HCT116 (cell line): Measurements from ENCODE around the gene MYO16. TPM values are rescaled to one million over a fixed set of nuclear protein-coding genes. Genes with fewer than 3 reads are reported as not detected.

Experiments
- ATAC-seq: fragments of 200-7000 bp; cut with Tn5 transposase; 2 replicates; pipeline ENCODE4 v1.9.1; 2020; ENCODE audit warnings: mild to moderate bottlenecking, moderate library complexity
- BruUV-seq: library from RNA; stranded (reverse); fragments of 400-500 nt; replicated peaks from 2 replicates; lab custom pipeline; 2021; lab: Mats Ljungman, UMichigan
- CTCF ChIA-PET: fragments of 300-600 bp; sonication (Branson Sonifier 250); formaldehyde crosslinking; loops from one replicate; lab custom pipeline; 2021; ENCODE audit warnings: antibody characterized with exemption; lab: Charles Lee
- POLR2A ChIA-PET: fragments of 300-600, 350-600 bp; sonication (Branson Sonifier 250); formaldehyde crosslinking; loops from one replicate; lab custom pipeline; 2021; ENCODE audit warnings: antibody characterized with exemption; lab: Charles Lee
- RAD21 ChIA-PET, 2 experiments: fragments of 300-600 bp; sonication (Branson Sonifier 250); formaldehyde crosslinking; loops; one replicate each; lab custom pipeline; 2023; ENCODE audit warnings: low total read pairs in 2 of 2; ENCODE audit not compliant: uncharacterized antibody in 2 of 2, unreplicated experiment in 2 of 2, low non-redundant PET in 1 of 2; lab: Charles Lee
- DNase-seq: peaks from one replicate; pipeline ENCODE4 v3.0.0-alpha.2; 2010; ENCODE audit warnings: low read depth, low spot score
- H2AFZ ChIP-seq: fragments of 200-600 bp; shearing (Covaris generic), sonication (generic); 2 replicates; pipeline ENCODE4 v1.6.1; 2017; ENCODE audit warnings: low read depth, mixed run types, mixed read lengths, antibody characterized with exemption, low read length; ENCODE audit not compliant: poor library complexity, severe bottlenecking
- H3K27ac ChIP-seq: 2 replicates; pipeline ENCODE4 v1.5.1; 2012; ENCODE audit warnings: low read depth, low read length
- H3K27me3 ChIP-seq: fragments of 200-600 bp; sonication (generic); 2 replicates; pipeline ENCODE4 v1.6.1; 2016; ENCODE audit warnings: mixed run types, low read length, mixed read lengths; ENCODE audit not compliant: insufficient read depth
- H3K36me3 ChIP-seq, 2 experiments: fragments of 200-500 bp in 1 of 2; fragments of 200-600 bp in 1 of 2; sonication (Bioruptor generic) in 1 of 2; sonication (generic) in 1 of 2; 2 replicates each; pipeline versions ENCODE4 v1.5.1 to v1.6.1; 2014 to 2016; ENCODE audit warnings: low read length in 2 of 2, inconsistent platforms in 1 of 2, mixed read lengths in 1 of 2, mixed run types in 1 of 2; ENCODE audit not compliant: insufficient read depth in 2 of 2, control insufficient read depth in 1 of 2
- H3K4me1 ChIP-seq, 2 experiments: fragments of 200-600 bp in 1 of 2; sonication (generic) in 1 of 2; 2 replicates each; pipeline versions ENCODE4 v1.5.1 to v1.6.1; 2012 to 2017; ENCODE audit warnings: low read length in 2 of 2, inconsistent platforms in 1 of 2, mild to moderate bottlenecking in 1 of 2, mixed read lengths in 1 of 2, mixed run types in 1 of 2, moderate library complexity in 1 of 2; ENCODE audit not compliant: insufficient read depth in 2 of 2, control insufficient read depth in 1 of 2
- H3K4me2 ChIP-seq: fragments of 200-600 bp; sonication (generic); 2 replicates; pipeline ENCODE4 v1.6.1; 2017; ENCODE audit warnings: mixed run types, low read length, mixed read lengths
- H3K4me3 ChIP-seq, 2 experiments: fragments of 200-600 bp in 1 of 2; sonication (generic) in 1 of 2; replicated peaks in 1 of 2; 2 replicates each; pipeline ENCODE4 v1.5.1; 2011 to 2016; ENCODE audit warnings: low read length in 2 of 2, control low read depth in 1 of 2, low read depth in 1 of 2, mild to moderate bottlenecking in 1 of 2, mixed read lengths in 1 of 2, mixed run types in 1 of 2
- H3K79me2 ChIP-seq: fragments of 200-600 bp; sonication (generic); 2 replicates; pipeline ENCODE4 v1.6.1; 2017; ENCODE audit warnings: mild to moderate bottlenecking, mixed run types, low read length, moderate library complexity, mixed read lengths; ENCODE audit not compliant: insufficient read depth
- H3K9ac ChIP-seq: fragments of 200-600 bp; sonication (generic); 2 replicates; pipeline ENCODE4 v1.6.1; 2016; ENCODE audit warnings: low read length, mixed read lengths
- H3K9me2 ChIP-seq: fragments of 200-600 bp; sonication (generic), shearing (Covaris generic); 2 replicates; pipeline ENCODE4 v1.6.1; 2017; ENCODE audit warnings: mixed run types, mild to moderate bottlenecking, moderate library complexity; ENCODE audit not compliant: insufficient read depth
- H3K9me3 ChIP-seq, 2 experiments: fragments of 200-500 bp in 1 of 2; fragments of 200-600 bp in 1 of 2; sonication (Bioruptor generic) in 1 of 2; sonication (generic) in 1 of 2; 2 replicates each; pipeline ENCODE4 v1.6.1; 2014 to 2017; ENCODE audit warnings: low read length in 2 of 2, mixed read lengths in 2 of 2, inconsistent platforms in 1 of 2, low read depth in 1 of 2, mild to moderate bottlenecking in 1 of 2, mixed run types in 1 of 2, moderate library complexity in 1 of 2; ENCODE audit not compliant: control insufficient read depth in 1 of 2, insufficient read depth in 1 of 2
- H4K20me1 ChIP-seq: fragments of 200-600 bp; sonication (generic), shearing (Covaris generic); 2 replicates; pipeline ENCODE4 v1.6.1; 2017; ENCODE audit warnings: mixed run types, mild to moderate bottlenecking, moderate library complexity; ENCODE audit not compliant: insufficient read depth
- CBX3 ChIP-seq: IDR thresholded peaks from 2 replicates; pipeline ENCODE4 v1.6.1; 2012; ENCODE audit warnings: low read depth
- ELF1 ChIP-seq: IDR thresholded peaks from 2 replicates; pipeline ENCODE4 v1.6.1; 2012; ENCODE audit warnings: low read depth, borderline replicate concordance
- EZH2phosphoT487 ChIP-seq: fragments of 200-600 bp; IDR thresholded peaks from 2 replicates; pipeline ENCODE4 v1.6.1; 2018; ENCODE audit warnings: antibody characterized with exemption, borderline replicate concordance
- JUND ChIP-seq: IDR thresholded peaks from 2 replicates; pipeline ENCODE4 v1.6.1; 2012
- POLR2A ChIP-seq: IDR thresholded peaks from 2 replicates; pipeline ENCODE4 v1.7.0; 2011; ENCODE audit warnings: borderline replicate concordance; ENCODE audit not compliant: insufficient read depth, insufficient read length; ENCODE audit errors: extremely low read depth
- POLR2AphosphoS5 ChIP-seq: IDR thresholded peaks from 2 replicates; pipeline ENCODE4 v1.6.1; 2011; ENCODE audit warnings: mild to moderate bottlenecking, low read depth, low read length, moderate library complexity
- SP1 ChIP-seq: IDR thresholded peaks from 2 replicates; pipeline ENCODE4 v1.6.1; 2012; ENCODE audit warnings: low read depth
- SRF ChIP-seq: IDR thresholded peaks from 2 replicates; pipeline ENCODE4 v1.6.1; 2012; ENCODE audit warnings: low read depth
- TCF7L2 ChIP-seq: IDR thresholded peaks from 2 replicates; pipeline ENCODE4 v1.7.0; 2011; ENCODE audit warnings: borderline replicate concordance, inconsistent platforms; ENCODE audit not compliant: insufficient read depth, insufficient read length; ENCODE audit errors: extremely low read depth
- ZFX ChIP-seq: fragments of 450-650 bp; IDR thresholded peaks from 2 replicates; pipeline ENCODE4 v1.6.1; 2017
- ZNF274 ChIP-seq: fragments of 200-500 bp; sonication (Bioruptor generic); IDR thresholded peaks from 2 replicates; pipeline ENCODE4 v1.6.1; 2014; ENCODE audit warnings: mild to moderate bottlenecking, low read depth, low read length, inconsistent platforms
- intact Hi-C: fragments of 100-400 bp; cut with micrococcal nuclease; formaldehyde crosslinking; loops from 2 replicates; pipeline ENCODE4 v1.10.0; 2022
- total RNA-seq: library from RNA; stranded (reverse); gene quantifications from one replicate; pipeline ENCODE4 v1.2.1, GENCODE V29; 2021; ENCODE audit not compliant: unreplicated experiment
- TF ChIP-seq, protein P1 (sequence below): IDR thresholded peaks from 2 replicates; pipeline ENCODE4 v1.6.1; 2012
- TF ChIP-seq, protein P2 (sequence below): IDR thresholded peaks from 2 replicates; pipeline ENCODE4 v1.6.1; 2012
- TF ChIP-seq, protein P3 (sequence below), 3 experiments: fragments of 200-600 bp in 1 of 3; sonication (generic) in 1 of 3; IDR thresholded peaks in 2 of 3; conservative IDR thresholded peaks in 1 of 3; 2 replicates each; pipeline ENCODE4 v1.5.1; 2012 to 2017; ENCODE audit warnings: low read depth in 2 of 3, low read length in 2 of 3, antibody characterized with exemption in 1 of 3, borderline replicate concordance in 1 of 3, control low read depth in 1 of 3, mild to moderate bottlenecking in 1 of 3, mixed read lengths in 1 of 3, mixed run types in 1 of 3, moderate library complexity in 1 of 3; ENCODE audit not compliant: insufficient read depth in 1 of 3
- TF ChIP-seq, protein P4 (sequence below): IDR thresholded peaks from 2 replicates; pipeline ENCODE4 v1.6.1; 2011; ENCODE audit warnings: mild to moderate bottlenecking, low read length, moderate library complexity; ENCODE audit not compliant: insufficient replicate concordance; ENCODE audit errors: extremely low read depth

The MYO16 gene
- total RNA-seq, 1 experiment from 2014 or later = 0.07 TPM

DNA sequence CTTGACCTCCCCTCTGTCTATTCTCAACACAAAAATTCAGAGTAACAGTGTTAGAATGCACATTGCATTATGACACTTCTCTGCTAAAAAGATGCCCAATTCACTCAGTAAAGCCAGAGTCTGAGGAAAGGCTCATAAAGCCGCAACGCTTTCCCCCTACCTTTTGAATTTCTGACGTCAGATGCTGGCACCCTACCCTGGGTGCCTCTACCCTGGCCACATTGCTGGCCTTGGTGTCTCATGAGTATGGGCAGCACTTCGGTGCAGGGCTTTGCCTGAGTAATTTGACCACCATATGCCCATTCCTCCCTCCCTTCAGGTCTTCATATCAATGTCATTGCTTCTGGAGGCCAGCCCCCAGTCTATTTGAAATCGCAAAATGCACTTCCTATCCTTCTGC, 229.3 kb downstream of the MYO16 start:
- H3K4me1 ChIP-seq = no peaks in the 10 kb centered on the region
- TF ChIP-seq CBX3 = no peak
- no peak for TF ChIP-seq ZFX
- no peak for TF ChIP-seq SRF
- TF ChIP-seq, protein P1, sequence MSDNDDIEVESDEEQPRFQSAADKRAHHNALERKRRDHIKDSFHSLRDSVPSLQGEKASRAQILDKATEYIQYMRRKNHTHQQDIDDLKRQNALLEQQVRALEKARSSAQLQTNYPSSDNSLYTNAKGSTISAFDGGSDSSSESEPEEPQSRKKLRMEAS = no peak
- TF ChIP-seq EZH2phosphoT487 = no peak
- no peak for TF ChIP-seq POLR2AphosphoS5
- TF ChIP-seq, protein P2, sequence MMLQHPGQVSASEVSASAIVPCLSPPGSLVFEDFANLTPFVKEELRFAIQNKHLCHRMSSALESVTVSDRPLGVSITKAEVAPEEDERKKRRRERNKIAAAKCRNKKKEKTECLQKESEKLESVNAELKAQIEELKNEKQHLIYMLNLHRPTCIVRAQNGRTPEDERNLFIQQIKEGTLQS = no peak
- no peak for TF ChIP-seq ELF1
- no peak for TF ChIP-seq JUND
- no peak for TF ChIP-seq POLR2A
- no peak for TF ChIP-seq TCF7L2
- TF ChIP-seq, protein P3, sequence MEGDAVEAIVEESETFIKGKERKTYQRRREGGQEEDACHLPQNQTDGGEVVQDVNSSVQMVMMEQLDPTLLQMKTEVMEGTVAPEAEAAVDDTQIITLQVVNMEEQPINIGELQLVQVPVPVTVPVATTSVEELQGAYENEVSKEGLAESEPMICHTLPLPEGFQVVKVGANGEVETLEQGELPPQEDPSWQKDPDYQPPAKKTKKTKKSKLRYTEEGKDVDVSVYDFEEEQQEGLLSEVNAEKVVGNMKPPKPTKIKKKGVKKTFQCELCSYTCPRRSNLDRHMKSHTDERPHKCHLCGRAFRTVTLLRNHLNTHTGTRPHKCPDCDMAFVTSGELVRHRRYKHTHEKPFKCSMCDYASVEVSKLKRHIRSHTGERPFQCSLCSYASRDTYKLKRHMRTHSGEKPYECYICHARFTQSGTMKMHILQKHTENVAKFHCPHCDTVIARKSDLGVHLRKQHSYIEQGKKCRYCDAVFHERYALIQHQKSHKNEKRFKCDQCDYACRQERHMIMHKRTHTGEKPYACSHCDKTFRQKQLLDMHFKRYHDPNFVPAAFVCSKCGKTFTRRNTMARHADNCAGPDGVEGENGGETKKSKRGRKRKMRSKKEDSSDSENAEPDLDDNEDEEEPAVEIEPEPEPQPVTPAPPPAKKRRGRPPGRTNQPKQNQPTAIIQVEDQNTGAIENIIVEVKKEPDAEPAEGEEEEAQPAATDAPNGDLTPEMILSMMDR (IDR thresholded peaks at IDR 0.05 in 2 of 3, conservative IDR thresholded peaks at IDR 0.05 in 1 of 3; ENCODE audit: borderline replicate concordance in 1 of 3, insufficient read depth in 1 of 3, low read depth in 2 of 3, low read length in 2 of 3) = no peak
- TF ChIP-seq SP1 = no peak
- TF ChIP-seq ZNF274 = no peak
- TF ChIP-seq, protein P4, sequence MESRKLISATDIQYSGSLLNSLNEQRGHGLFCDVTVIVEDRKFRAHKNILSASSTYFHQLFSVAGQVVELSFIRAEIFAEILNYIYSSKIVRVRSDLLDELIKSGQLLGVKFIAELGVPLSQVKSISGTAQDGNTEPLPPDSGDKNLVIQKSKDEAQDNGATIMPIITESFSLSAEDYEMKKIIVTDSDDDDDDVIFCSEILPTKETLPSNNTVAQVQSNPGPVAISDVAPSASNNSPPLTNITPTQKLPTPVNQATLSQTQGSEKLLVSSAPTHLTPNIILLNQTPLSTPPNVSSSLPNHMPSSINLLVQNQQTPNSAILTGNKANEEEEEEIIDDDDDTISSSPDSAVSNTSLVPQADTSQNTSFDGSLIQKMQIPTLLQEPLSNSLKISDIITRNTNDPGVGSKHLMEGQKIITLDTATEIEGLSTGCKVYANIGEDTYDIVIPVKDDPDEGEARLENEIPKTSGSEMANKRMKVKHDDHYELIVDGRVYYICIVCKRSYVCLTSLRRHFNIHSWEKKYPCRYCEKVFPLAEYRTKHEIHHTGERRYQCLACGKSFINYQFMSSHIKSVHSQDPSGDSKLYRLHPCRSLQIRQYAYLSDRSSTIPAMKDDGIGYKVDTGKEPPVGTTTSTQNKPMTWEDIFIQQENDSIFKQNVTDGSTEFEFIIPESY = no peak
- TF ChIP-seq, all 23 proteins: peak for 0
- H3K27ac ChIP-seq = no peak overlapping the region
- no peak overlapping the region for H3K9ac ChIP-seq
- H3K4me2 ChIP-seq = no peak overlapping the region
- no TSS peak for BruUV-seq
- intact Hi-C loops = no loop called here
- no peak overlapping the region for H3K4me3 ChIP-seq
- H3K36me3 ChIP-seq = no peaks in the 10 kb centered on the region
- ChIA-PET RAD21 (no interaction called here), POLR2A (no interaction called here), CTCF (no interaction called here)
- H4K20me1 ChIP-seq = no peaks in the 10 kb centered on the region
- ATAC-seq = no peak
- no peak overlapping the region for H2AFZ ChIP-seq
- H3K79me2 ChIP-seq = no peaks in the 10 kb centered on the region
- no peaks in the 10 kb centered on the region for H3K9me3 ChIP-seq
- DNase-seq = no peak
- H3K9me2 ChIP-seq = no peaks in the 10 kb centered on the region
- no peaks in the 10 kb centered on the region for H3K27me3 ChIP-seq
